ENCODE data around the gene GPR27. TPM values are rescaled to one million over a fixed set of nuclear protein-coding genes. Genes with fewer than 3 reads are reported as not detected.

GPR27 gene
- total RNA-seq, 4 donors from 2014 or later, result 1.2 to 5.5 (median 3.9) TPM

DNA sequence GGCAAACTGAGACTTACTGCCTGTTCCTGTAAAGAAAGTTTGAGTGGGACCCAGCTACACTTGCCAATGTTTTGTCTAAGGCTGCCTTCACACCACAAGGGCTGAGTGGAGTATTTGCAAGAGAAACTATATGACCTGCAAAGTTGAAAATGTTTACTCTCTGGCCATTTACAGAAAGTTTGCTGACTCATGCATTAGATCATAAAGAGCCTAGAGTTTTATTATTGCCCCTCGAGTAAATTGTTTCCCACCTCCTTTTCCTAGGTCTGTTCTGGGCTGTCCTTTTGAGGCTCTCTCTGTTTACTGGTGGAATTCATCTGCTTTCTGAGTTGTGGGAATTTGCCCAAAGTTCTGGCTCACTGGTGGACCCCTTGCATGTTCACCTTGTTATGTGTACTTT, 38.0 kb downstream of the GPR27 start:
- DNase-seq (ENCODE audit: low spot score in 2 of 2), result no peak
- Histone ChIP-seq H3K27ac (no peak overlapping the region), H3K27me3 (peaks cover 2% of the 10 kb centered on the region), H3K4me3 (no peak overlapping the region), H3K4me1 (no peaks in the 10 kb centered on the region), H3K36me3 (no peaks in the 10 kb centered on the region), H3K9me3 (no peaks in the 10 kb centered on the region)
- WGBS, result 59% methylated on average over 1 of the region's 1 CpG
- TF ChIP-seq EP300 (IDR thresholded peaks at IDR 0.05) (no peak), POLR2A (IDR thresholded peaks at IDR 0.05) (no peak), POLR2AphosphoS5 (IDR thresholded peaks at IDR 0.05) (no peak)
- TF ChIP-seq, protein P1, sequence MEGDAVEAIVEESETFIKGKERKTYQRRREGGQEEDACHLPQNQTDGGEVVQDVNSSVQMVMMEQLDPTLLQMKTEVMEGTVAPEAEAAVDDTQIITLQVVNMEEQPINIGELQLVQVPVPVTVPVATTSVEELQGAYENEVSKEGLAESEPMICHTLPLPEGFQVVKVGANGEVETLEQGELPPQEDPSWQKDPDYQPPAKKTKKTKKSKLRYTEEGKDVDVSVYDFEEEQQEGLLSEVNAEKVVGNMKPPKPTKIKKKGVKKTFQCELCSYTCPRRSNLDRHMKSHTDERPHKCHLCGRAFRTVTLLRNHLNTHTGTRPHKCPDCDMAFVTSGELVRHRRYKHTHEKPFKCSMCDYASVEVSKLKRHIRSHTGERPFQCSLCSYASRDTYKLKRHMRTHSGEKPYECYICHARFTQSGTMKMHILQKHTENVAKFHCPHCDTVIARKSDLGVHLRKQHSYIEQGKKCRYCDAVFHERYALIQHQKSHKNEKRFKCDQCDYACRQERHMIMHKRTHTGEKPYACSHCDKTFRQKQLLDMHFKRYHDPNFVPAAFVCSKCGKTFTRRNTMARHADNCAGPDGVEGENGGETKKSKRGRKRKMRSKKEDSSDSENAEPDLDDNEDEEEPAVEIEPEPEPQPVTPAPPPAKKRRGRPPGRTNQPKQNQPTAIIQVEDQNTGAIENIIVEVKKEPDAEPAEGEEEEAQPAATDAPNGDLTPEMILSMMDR (IDR thresholded peaks at IDR 0.05), result no peak

DNA sequence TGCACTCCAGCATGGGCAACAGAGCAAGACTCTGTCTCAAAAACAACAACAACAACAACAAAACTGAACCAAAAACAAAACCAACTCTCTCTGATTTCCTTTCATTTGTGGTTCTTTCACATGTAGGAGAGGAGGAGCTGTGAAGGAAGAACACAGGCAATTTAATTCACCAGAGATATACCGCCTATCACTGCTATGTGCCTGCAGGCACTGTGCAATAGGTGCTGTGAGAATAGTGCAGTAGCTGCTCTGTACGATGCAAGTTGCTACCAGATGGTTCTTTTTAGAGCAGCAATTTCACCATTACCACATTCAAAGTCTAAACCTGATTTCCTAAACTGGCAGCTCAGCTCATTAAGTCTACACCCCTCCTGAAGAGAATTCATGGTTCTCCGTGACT, 42.6 kb downstream of the GPR27 start:
- DNase-seq (ENCODE audit: low spot score in 2 of 2), result no peak
- no peak overlapping the region for H3K4me3 ChIP-seq
- no peaks in the 10 kb centered on the region for H3K4me1 ChIP-seq
- no peaks in the 10 kb centered on the region for H3K9me3 ChIP-seq
- WGBS, result 83% methylated on average over 3 of the region's 3 CpGs
- H3K27ac ChIP-seq, result no peak overlapping the region
- H3K36me3 ChIP-seq, result no peaks in the 10 kb centered on the region
- H3K27me3 ChIP-seq, result peaks cover 10% of the 10 kb centered on the region
- TF ChIP-seq, protein P1 (IDR thresholded peaks at IDR 0.05), result no peak
- TF ChIP-seq POLR2AphosphoS5 (IDR thresholded peaks at IDR 0.05) (no peak), POLR2A (IDR thresholded peaks at IDR 0.05) (no peak), EP300 (IDR thresholded peaks at IDR 0.05) (no peak)

DNA sequence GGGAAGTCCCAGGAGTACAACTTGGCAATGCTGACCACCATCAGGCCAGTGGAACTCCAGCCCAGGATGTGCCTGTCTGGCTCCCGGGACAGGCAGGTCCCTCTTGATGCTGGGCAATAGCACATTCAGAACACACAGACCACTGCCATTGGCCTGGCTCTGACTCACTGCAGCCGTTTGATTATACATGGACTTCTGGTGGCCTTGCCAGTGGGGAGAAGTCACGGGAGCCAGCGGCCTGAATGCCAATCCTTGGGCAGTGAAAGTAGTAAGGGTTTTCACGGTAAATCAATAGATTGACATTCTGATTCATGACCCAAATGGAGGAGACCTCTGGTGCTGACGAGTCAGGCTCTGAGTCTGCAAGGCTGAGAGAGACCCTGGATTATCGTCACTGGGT, 43.8 kb downstream of the GPR27 start:
- H3K4me1 ChIP-seq, result no peaks in the 10 kb centered on the region
- no peak overlapping the region for H3K4me3 ChIP-seq
- H3K9me3 ChIP-seq, result no peaks in the 10 kb centered on the region
- H3K36me3 ChIP-seq, result no peaks in the 10 kb centered on the region
- peaks cover 16% of the 10 kb centered on the region for H3K27me3 ChIP-seq
- H3K27ac ChIP-seq, result no peak overlapping the region
- DNase-seq (ENCODE audit: low spot score in 2 of 2), result no peak
- WGBS, result 81% methylated on average over 7 of the region's 7 CpGs
- TF ChIP-seq EP300 (IDR thresholded peaks at IDR 0.05), result no peak
- TF ChIP-seq, protein P1 (IDR thresholded peaks at IDR 0.05), result no peak
- TF ChIP-seq POLR2AphosphoS5 (IDR thresholded peaks at IDR 0.05), result no peak
- TF ChIP-seq POLR2A (IDR thresholded peaks at IDR 0.05), result no peak

DNA sequence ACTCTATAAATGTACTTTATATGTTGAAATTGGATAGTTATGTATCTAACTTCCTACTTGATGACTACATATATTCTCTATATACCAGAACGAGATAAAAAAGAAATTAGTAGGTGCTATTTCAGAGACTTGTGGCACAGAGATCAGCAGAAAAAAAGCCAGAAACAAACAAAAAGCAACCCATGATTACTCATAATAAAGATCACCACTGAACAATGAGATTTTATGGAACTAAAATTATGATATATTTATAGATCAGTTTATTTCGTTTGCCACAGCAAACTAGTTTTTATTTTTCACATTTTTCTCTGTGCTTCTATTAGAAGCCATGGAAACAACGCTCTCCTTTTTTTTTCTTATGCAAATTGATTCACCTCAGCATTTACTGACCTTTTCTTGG, 46.4 kb downstream of the GPR27 start:
- 67% methylated on average over 3 of the region's 3 CpGs for WGBS
- Histone ChIP-seq H3K4me1 (no peaks in the 10 kb centered on the region), H3K27ac (no peak overlapping the region), H3K27me3 (peaks cover 16% of the 10 kb centered on the region), H3K4me3 (no peak overlapping the region), H3K9me3 (no peaks in the 10 kb centered on the region), H3K36me3 (no peaks in the 10 kb centered on the region)
- DNase-seq (ENCODE audit: low spot score in 2 of 2), result no peak
- TF ChIP-seq EP300 (IDR thresholded peaks at IDR 0.05) (no peak), POLR2A (IDR thresholded peaks at IDR 0.05) (no peak), POLR2AphosphoS5 (IDR thresholded peaks at IDR 0.05) (no peak)
- TF ChIP-seq, protein P1 (IDR thresholded peaks at IDR 0.05), result no peak

DNA sequence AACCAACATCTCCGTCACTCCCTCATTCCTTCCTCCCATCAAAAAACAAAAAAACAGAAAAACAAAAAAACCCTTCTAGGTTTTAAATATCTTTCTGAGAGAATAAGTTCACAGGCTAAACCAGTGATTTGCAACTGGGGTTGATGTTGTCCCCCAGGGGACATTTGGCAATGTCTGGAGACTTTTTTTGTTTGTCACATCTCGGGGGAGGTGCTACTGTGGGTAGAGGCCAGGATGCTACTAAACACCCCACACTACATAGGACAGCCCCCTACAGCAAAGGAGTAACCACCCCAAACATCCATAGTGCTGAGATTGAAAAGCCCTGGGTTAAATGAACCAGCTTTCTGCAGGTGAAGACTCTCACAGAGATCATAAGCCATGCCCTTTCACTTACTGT, 48.3 kb downstream of the GPR27 start:
- Histone ChIP-seq H3K27ac (no peak overlapping the region), H3K27me3 (peaks cover 16% of the 10 kb centered on the region), H3K9me3 (no peaks in the 10 kb centered on the region), H3K4me1 (no peaks in the 10 kb centered on the region), H3K36me3 (no peaks in the 10 kb centered on the region), H3K4me3 (no peak overlapping the region)
- WGBS, result 80% methylated on average over 2 of the region's 2 CpGs
- TF ChIP-seq EP300 (IDR thresholded peaks at IDR 0.05), result no peak
- DNase-seq (ENCODE audit: low spot score in 2 of 2), result no peak

DNA sequence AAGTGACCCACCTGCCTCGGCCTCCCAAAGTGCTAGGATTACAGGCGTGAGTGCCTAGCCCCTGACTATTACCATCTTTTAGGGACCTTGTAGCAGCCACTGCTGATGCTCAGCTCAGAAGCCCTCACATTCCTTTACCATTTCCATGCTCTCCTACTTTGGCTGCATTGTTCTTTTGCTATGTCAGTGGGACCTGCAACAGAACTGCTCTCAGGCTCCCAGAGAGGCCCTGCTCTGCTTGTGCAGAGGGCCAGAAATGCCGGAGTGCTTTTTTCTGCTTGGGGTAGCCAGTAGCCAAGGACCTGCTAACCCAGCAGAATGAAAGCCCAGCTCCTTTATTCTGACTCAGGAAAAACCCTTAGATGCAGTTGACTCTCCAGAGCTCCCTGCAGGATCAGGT, 49.6 kb downstream of the GPR27 start:
- Histone ChIP-seq H3K4me1 (no peaks in the 10 kb centered on the region), H3K27ac (no peak overlapping the region), H3K9me3 (no peaks in the 10 kb centered on the region), H3K4me3 (no peak overlapping the region), H3K27me3 (peaks cover 16% of the 10 kb centered on the region), H3K36me3 (no peaks in the 10 kb centered on the region)
- WGBS, result 98% methylated on average over 3 of the region's 3 CpGs
- no peak for TF ChIP-seq EP300 (IDR thresholded peaks at IDR 0.05)
- TF ChIP-seq, protein P1 (IDR thresholded peaks at IDR 0.05), result no peak
- no peak for DNase-seq (ENCODE audit: low spot score in 2 of 2)

All from suprapubic skin (tissue), 4 donors.